Panc1 (cell line): Measurements from ENCODE around the gene NLRP9. TPM values are rescaled to one million over a fixed set of nuclear protein-coding genes. Genes with fewer than 3 reads are reported as not detected.

Experiments
- ATAC-seq: fragments of 200-7000 bp; cut with Tn5 transposase; 2 replicates; pipeline ENCODE4 v1.9.1; 2020; ENCODE audit warnings: mild to moderate bottlenecking, moderate library complexity
- BruUV-seq: library from RNA; stranded (reverse); fragments of 400-500 nt; replicated peaks from 2 replicates; lab custom pipeline; 2021; lab: Mats Ljungman, UMichigan
- CTCF ChIA-PET: fragments of 300-600 bp; sonication (Branson Sonifier 250); formaldehyde crosslinking; loops from one replicate; lab custom pipeline; 2022; ENCODE audit warnings: antibody characterized with exemption; lab: Charles Lee
- POLR2A ChIA-PET: fragments of 300-600 bp; sonication (Branson Sonifier 250); formaldehyde crosslinking; loops from one replicate; lab custom pipeline; 2022; ENCODE audit warnings: antibody characterized with exemption; lab: Charles Lee
- DNase-seq: peaks from one replicate; pipeline ENCODE4 v3.0.0-alpha.2; 2010; ENCODE audit warnings: low read depth, low spot score
- H3K27ac ChIP-seq: 2 replicates; pipeline ENCODE4 v1.5.1; 2011; ENCODE audit warnings: mild to moderate bottlenecking, low read length, inconsistent platforms
- H3K27me3 ChIP-seq: fragments of 200-500 bp; sonication (Bioruptor generic); 2 replicates; pipeline ENCODE4 v1.6.0; 2014; ENCODE audit warnings: low read length, inconsistent platforms; ENCODE audit not compliant: control insufficient read depth, insufficient read depth
- H3K36me3 ChIP-seq: fragments of 200-500 bp; sonication (Bioruptor generic); 2 replicates; pipeline ENCODE4 v1.5.1; 2014; ENCODE audit warnings: inconsistent platforms, mild to moderate bottlenecking, low read length, moderate library complexity; ENCODE audit not compliant: control insufficient read depth, insufficient read depth
- H3K4me1 ChIP-seq: 2 replicates; pipeline ENCODE4 v1.5.1; 2011; ENCODE audit warnings: inconsistent platforms, mild to moderate bottlenecking, low read length, moderate library complexity; ENCODE audit not compliant: control insufficient read depth, insufficient read depth
- H3K4me3 ChIP-seq, 2 experiments: 2 replicates each; pipeline ENCODE4 v1.5.1; 2011 to 2012; ENCODE audit warnings: low read depth in 2 of 2, low read length in 2 of 2, mild to moderate bottlenecking in 2 of 2, inconsistent platforms in 1 of 2, moderate library complexity in 1 of 2
- H3K9me3 ChIP-seq: fragments of 200-500 bp; sonication (Bioruptor generic); 2 replicates; pipeline ENCODE4 v1.5.1; 2014; ENCODE audit warnings: low read depth, mild to moderate bottlenecking, inconsistent platforms, low read length, moderate library complexity; ENCODE audit not compliant: control insufficient read depth, insufficient read depth
- POLR2AphosphoS5 ChIP-seq: IDR thresholded peaks from 2 replicates; pipeline ENCODE4 v1.6.1; 2012; ENCODE audit warnings: mild to moderate bottlenecking, low read depth, low read length, moderate library complexity
- REST ChIP-seq, 2 experiments: IDR thresholded peaks; 2 replicates each; pipeline ENCODE4 v1.6.1; 2011 to 2012; ENCODE audit warnings: low read depth in 2 of 2, control low read depth in 1 of 2, low read length in 1 of 2, mild to moderate bottlenecking in 1 of 2, moderate library complexity in 1 of 2; ENCODE audit not compliant: insufficient read depth in 1 of 2
- SIN3A ChIP-seq: IDR thresholded peaks from 2 replicates; pipeline ENCODE4 v1.6.1; 2012; ENCODE audit warnings: low read depth, mild to moderate bottlenecking, low read length, moderate library complexity, borderline replicate concordance; ENCODE audit not compliant: insufficient read depth
- TCF7L2 ChIP-seq: IDR thresholded peaks from 2 replicates; pipeline ENCODE4 v1.6.1; 2011; ENCODE audit warnings: mild to moderate bottlenecking, low read depth, low read length, inconsistent platforms
- in situ Hi-C: cut with HindIII; loops from 2 replicates; pipeline ENCODE4 v1.10.0; 2016; ENCODE audit warnings: low sequenced_read_pairs, low pct_unique_long_range_greater_than_20kb
- intact Hi-C: fragments of 100-400 bp; cut with micrococcal nuclease; formaldehyde crosslinking; loops from one replicate; pipeline ENCODE4 v1.10.0; 2022; ENCODE audit not compliant: unreplicated experiment
- total RNA-seq: library from RNA; stranded (reverse); gene quantifications from one replicate; pipeline ENCODE4 v1.2.1, GENCODE V29; 2021; ENCODE audit not compliant: unreplicated experiment
- TF ChIP-seq, protein P1 (sequence below): fragments of 450-650 bp; IDR thresholded peaks from 2 replicates; pipeline ENCODE4 v1.5.1; 2017; ENCODE audit warnings: mild to moderate bottlenecking

Gene NLRP9
- total RNA-seq, 1 experiment from 2014 or later, result not detected

GRCh38 chr19:55676383-55676782 is 61.8 kb downstream of the NLRP9 start:
- ATAC-seq, result no peak
- no peak for DNase-seq
- H3K4me1 ChIP-seq, result peaks cover 59% of the 10 kb centered on the region
- POLR2A ChIA-PET, result no interaction called here
- in situ Hi-C loops, result no loop called here
- TF ChIP-seq REST (IDR thresholded peaks at IDR 0.05; ENCODE audit: insufficient read depth in 1 of 2, low read depth in 2 of 2, low read length in 1 of 2), result no peak
- TF ChIP-seq SIN3A, result no peak
- TF ChIP-seq, protein P1, sequence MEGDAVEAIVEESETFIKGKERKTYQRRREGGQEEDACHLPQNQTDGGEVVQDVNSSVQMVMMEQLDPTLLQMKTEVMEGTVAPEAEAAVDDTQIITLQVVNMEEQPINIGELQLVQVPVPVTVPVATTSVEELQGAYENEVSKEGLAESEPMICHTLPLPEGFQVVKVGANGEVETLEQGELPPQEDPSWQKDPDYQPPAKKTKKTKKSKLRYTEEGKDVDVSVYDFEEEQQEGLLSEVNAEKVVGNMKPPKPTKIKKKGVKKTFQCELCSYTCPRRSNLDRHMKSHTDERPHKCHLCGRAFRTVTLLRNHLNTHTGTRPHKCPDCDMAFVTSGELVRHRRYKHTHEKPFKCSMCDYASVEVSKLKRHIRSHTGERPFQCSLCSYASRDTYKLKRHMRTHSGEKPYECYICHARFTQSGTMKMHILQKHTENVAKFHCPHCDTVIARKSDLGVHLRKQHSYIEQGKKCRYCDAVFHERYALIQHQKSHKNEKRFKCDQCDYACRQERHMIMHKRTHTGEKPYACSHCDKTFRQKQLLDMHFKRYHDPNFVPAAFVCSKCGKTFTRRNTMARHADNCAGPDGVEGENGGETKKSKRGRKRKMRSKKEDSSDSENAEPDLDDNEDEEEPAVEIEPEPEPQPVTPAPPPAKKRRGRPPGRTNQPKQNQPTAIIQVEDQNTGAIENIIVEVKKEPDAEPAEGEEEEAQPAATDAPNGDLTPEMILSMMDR, result no peak
- TF ChIP-seq POLR2AphosphoS5, result no peak
- TF ChIP-seq TCF7L2, result no peak
- CTCF ChIA-PET, result no interaction called here
- H3K27ac ChIP-seq, result peak overlapping the region; percentile 96
- no peaks in the 10 kb centered on the region for H3K27me3 ChIP-seq
- H3K4me3 ChIP-seq, result peak overlapping the region; percentile 64 to 94
- H3K9me3 ChIP-seq, result no peaks in the 10 kb centered on the region
- intact Hi-C loops, result no loop called here
- peaks cover 26% of the 10 kb centered on the region for H3K36me3 ChIP-seq
- BruUV-seq, result TSS peak; percentile 66

DNA sequence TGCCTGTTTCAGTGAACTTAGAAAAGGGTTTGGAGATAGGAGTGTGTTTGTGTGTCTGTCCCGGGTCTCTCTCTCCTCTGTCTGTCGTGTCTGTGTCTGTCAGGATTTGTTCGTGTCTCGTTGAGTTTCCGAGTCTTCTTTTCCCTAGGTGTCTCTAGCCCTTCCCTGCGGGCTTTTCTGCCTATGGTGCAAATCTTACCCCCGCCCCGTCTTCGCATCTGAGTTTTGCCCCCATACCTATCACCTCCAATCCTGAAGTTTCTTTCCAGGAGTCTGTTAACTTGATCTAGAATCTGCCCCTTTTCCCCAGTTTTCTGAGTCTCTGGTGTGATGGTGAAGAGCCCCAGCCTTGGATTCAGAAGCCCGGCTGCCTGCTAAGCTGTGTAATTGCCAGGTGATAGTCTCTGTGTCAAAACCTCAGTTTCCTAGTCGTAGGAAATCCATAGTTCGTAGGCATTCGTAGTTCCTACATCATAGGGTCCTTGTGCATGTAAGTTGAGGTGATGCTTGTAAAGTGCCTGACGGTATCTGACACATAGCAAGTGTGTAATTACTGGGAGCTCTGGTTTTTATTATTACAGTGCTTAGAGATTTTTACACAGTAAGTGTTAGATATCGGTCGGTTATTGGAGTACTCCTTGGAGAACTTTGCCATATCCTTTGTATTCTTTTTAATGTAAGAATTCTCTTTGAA is 62.4 kb downstream of the NLRP9 start:
- peaks cover 26% of the 10 kb centered on the region for H3K36me3 ChIP-seq
- peak overlapping the region; percentile 64 to 94 for H3K4me3 ChIP-seq
- no peak for ATAC-seq
- H3K9me3 ChIP-seq, result no peaks in the 10 kb centered on the region
- peaks cover 65% of the 10 kb centered on the region for H3K4me1 ChIP-seq
- no TSS peak for BruUV-seq
- intact Hi-C loops (no loop called here), in situ Hi-C loops (no loop called here)
- H3K27ac ChIP-seq, result peak overlapping the region; percentile 96
- TF ChIP-seq SIN3A, result no peak
- no peak for TF ChIP-seq TCF7L2
- no peak for TF ChIP-seq REST (IDR thresholded peaks at IDR 0.05; ENCODE audit: insufficient read depth in 1 of 2, low read depth in 2 of 2, low read length in 1 of 2)
- no peak for TF ChIP-seq POLR2AphosphoS5
- TF ChIP-seq, protein P1, result no peak
- H3K27me3 ChIP-seq, result no peaks in the 10 kb centered on the region
- DNase-seq, result no peak
- ChIA-PET CTCF (no interaction called here), POLR2A (no interaction called here)
